HG03280 (cell line): ENCODE measurements around the gene RIPPLY1.

Source experiments
- ATAC-seq: cut with Tn5 transposase; IDR thresholded peaks from one replicate; pipeline ENCODE4 v1.9.1; 2021; ENCODE audit warnings: mild to moderate bottlenecking, moderate library complexity; ENCODE audit not compliant: unreplicated experiment

The RIPPLY1 gene

GRCh38 chrX:106903291-106903824 is at the start of gene RIPPLY1:
TSS of gene RIPPLY1 (minus strand) at chrX:106903341. CDS start at chrX:106903287, 54 bp downstream.
- ATAC-seq, result no peak

DNA sequence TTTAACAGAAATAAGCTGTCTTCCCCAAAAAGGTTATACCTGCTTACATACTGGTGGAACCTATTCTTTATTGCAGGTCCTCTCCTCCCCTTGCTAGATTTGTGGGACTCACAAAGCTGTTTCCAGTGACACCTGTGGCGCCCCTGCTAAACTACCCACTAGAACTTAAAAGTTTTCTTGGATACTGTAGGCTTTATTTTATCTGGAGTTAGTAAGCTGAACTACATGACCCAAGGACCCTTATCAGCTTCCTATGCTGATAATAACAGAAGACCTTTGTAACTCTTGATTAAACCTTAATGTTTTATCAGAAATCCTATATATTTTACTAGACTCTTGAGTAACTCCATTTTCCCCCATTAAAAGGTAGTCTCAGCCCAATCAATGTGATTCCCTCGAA is 49.4 kb upstream of the RIPPLY1 start:
- no peak for ATAC-seq

- ATAC-seq, result no peak
Observed at GRCh38 chrX:106952089-106952488, 48.9 kb upstream of the RIPPLY1 start.

DNA sequence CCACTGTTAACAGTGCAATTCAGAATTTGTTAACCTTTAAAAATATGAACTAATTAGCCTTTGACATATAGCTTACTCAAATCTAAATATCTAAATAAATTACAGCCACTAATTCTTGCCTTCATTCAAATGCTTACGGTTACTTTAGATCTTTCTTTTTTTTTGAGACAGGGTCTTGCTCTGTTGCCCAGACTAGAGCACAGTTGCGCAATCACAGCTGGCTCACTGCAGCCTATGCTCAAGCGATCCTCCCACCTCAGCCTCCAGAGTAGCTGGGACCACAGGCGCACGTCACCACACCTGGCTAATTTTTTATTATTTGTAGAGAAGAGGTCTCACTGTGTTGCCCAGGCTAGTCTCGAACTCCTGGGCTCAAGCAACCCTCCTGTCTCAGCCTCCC is 48.1 kb upstream of the RIPPLY1 start:
- ATAC-seq, result no peak

DNA sequence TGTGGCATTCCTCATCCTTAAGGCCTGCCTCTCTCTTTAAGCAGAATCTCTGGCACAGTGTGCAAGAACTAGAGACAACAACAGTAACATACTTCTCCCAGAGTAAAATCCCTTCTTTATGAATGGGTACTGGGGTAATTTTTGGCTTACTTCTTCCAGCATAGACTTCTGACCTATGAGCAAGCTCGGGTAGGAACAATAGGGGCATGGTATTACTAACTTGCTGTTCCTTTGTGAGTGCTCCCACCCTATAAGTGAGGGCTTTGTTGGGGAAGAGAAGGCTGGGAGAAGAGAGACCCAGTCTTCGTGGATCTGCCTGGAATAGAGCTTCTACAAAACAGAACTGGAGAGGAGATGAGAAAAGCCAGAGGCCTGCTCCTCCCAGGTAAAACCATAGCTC is 47.2 kb upstream of the RIPPLY1 start:
- no peak for ATAC-seq

DNA sequence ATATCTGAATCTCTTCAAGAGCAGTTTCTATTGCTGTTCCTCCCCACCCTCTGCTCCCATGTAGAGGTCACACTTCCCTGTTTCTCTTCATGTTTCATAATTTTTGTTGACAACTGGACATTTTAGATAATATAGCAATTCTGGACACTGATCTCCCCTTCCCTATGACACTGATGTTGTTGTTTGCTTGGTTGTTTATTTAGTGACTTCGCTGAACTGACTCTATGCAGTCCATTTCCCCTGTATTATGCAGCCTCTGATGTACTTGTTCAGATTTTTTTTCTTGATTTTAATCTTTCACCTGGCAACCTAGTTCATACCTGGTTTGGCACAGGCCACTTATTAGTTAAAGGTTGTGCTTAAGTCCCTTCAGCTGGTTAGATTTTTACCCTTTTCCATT is 46.2 kb upstream of the RIPPLY1 start:
- no peak for ATAC-seq

- ATAC-seq, result no peak
Observed at GRCh38 chrX:106948641-106949040, 45.5 kb upstream of the RIPPLY1 start.

GRCh38 chrX:106946464-106946863 is 43.3 kb upstream of the RIPPLY1 start:
- ATAC-seq, result no peak

DNA sequence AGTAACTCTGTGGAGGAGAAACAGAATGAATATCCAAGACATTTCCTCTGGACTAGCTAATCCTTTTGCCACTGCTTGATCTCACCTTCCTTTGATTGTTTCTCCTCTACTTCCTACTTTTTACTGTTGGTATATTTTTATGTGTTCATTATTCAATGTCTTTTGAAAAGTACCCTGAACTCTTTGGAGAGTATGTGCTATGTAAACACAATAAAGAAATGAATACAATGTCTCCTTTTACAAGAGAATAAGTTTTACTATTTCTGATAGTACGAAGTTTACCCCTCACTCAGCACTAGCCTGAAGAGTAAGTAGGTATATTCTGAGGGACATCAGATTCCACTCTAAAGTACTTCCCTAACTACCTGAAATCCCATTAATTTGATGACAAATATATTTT is 36.9 kb upstream of the RIPPLY1 start:
- ATAC-seq, result no peak

DNA sequence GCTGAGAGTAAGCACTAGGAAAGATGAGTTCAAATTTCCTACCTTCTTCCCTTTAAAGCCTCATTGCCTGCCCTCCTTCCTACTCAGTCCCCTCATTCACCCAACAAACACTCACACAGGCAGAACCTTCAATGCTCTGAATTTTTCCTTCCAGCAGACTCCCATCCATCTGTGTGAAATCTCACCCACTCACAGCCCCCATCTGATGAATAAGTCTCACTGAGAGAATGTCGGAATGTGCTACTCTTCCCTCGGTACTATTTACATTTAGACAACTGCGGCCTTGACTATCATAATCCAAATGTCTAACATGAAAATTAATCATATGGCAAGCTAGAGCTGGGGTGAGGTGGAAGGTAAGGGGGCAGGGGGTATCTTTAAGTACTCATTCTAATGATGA is 36.4 kb upstream of the RIPPLY1 start:
- ATAC-seq, result no peak

DNA sequence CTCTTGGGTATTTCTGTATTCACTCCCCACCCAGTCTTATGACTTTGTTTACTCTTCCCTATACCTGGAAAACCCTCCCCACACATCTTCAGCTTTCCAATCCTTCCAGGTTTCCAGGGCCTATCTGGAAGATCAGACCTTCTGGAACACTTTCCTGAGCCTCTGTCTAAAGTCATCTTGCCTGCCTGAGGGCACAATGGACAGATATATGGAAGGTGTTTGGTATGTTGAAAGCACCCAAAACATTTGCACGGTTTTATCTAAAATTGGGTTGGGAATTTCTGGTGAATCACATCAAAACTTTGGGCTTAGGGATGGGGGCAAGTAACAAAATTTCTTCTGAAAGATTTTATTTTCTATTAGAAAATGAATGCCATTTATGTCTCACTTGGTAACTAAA is 33.1 kb upstream of the RIPPLY1 start:
- ATAC-seq, result no peak

DNA sequence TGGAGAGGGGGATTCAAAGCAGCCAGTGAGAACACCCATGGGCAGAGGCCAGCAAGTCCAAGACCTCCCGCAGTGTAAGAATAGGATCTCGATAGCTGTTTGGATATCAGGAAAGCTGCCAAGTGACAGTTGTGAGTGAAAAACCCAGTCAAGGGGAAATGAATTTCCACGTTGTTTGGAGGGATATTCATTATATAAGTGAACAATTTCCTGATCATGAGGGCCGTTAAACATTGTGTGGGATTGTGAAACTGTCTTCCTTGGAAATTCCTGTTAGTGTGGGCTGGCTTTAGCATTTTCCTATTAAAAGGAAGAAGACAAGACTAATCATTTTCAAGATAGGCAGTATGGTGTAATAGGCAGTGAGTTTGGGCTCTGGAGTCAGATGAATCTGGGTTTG is 32.0 kb upstream of the RIPPLY1 start:
- ATAC-seq, result no peak

DNA sequence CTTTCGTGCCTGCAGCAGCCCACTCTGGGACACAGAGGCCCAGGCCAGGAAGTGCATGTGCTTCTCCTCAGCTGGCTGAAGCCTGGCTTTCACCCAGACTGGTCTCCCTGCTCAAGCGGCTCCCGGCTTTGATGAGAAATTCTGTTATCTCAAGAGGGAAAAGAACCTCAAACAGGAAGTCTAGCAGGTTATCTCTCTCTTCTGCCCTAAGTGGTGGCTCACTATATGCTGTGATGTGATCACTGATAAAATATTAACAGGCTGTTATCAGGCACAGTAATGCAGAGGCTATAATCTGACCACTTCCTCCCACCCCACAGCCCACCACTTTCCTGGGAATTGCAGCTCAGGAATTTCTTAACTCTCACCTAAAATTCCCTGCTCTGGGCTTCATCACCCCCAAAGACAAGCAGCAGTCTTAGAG is 30.4 kb upstream of the RIPPLY1 start:
- ATAC-seq, result no peak

DNA sequence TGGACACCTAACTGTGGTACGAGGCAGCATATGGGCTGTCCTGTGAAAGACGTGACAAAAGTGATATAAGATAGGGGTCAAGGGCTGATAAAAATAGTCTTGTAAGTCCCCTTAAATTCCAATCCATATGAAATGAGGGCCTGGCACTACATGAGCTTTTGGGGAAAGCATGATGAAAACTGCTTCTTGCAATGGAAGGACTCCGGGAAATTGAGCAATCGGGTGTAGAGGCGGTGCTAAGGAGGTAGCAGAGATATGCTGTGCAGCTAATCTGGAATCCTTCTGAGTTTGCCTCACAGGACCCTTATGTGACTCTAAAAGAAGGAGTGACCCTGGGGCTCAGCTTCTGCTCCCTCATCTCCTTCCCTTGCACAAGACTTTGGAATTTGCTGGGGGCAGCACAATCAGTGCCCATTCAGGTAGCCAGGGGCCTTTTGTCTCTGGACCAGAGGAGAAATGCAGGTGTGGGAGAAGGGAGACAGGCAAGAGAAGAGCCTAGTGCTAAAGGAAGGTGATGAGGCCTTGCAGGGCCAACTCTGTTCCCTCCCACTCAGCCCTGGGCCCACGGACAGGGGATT is 29.9 kb upstream of the RIPPLY1 start:
- no peak for ATAC-seq

DNA sequence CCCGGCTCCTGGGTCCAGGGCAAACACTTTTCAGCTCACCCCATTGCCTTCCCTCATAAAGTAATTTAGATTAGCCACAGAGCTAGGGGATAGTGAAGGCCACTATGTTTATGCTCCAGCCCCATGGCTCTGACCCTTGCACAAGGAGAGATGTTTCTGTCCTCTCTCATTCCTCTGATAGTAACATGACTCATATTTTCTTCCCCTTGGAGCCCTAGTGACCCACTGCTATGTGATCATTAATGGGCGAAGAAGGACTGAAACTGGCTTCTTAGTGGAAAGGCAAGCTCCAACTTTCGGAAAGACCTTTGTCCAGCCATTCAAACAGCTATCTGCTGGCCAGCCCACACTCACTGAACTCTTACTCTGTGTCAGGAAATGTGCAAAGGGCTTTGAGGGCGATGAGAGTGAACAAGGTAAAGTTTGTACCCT is 29.4 kb upstream of the RIPPLY1 start:
- no peak for ATAC-seq

- no peak for ATAC-seq
Observed at GRCh38 chrX:106931831-106932491, 28.8 kb upstream of the RIPPLY1 start.

DNA sequence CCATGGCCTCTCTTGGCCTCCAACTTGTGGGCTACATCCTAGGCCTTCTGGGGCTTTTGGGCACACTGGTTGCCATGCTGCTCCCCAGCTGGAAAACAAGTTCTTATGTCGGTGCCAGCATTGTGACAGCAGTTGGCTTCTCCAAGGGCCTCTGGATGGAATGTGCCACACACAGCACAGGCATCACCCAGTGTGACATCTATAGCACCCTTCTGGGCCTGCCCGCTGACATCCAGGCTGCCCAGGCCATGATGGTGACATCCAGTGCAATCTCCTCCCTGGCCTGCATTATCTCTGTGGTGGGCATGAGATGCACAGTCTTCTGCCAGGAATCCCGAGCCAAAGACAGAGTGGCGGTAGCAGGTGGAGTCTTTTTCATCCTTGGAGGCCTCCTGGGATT is 25.1 kb upstream of the RIPPLY1 start:
- no peak for ATAC-seq

DNA sequence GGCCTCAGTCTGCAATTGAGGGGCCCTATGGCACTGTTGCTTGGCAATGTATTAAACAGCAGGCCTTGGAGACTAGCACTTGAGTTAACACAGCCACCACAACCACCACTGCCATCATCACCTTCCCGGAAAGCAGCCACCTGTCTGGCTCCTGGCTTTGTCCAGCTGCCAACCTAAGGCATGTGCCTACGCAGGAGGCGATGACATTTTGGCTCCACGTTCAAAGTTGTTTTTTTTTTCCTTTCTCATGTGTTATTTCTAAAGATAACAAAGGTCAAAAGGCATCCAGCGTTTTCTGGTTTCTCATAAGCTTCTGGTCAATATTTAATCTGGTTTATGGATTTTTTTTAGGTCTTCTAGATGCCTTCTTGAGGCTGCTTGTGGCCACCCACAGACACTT is 24.6 kb upstream of the RIPPLY1 start:
- no peak for ATAC-seq

DNA sequence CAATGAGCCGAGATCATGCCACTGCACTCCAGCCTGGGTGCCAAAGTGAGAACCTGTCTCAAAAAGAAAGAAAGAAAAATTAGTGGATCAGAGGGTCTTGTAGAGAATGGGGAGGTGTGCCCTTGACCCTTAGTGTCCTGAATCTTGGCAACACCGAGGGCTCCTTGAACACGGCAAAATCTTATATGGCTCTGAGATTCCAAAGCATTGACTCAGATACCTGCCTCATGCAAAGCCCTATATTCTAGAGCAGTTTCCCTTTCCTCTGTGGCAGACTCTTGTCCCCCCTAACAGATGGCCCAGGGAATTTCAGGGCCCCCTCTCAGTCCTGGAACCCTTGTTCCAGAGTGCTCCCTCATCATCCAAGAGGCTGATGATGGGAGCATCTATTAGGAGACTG is 23.9 kb upstream of the RIPPLY1 start:
- ATAC-seq, result no peak

- ATAC-seq, result no peak
Observed at GRCh38 chrX:106921637-106922036, 18.5 kb upstream of the RIPPLY1 start.

GRCh38 chrX:106919932-106920452 is 16.9 kb upstream of the RIPPLY1 start, which contains the start of gene CLDN2:
TSS of gene CLDN2 (plus strand) at chrX:106920402. CDS start at chrX:106928229, 7,827 bp downstream.
- ATAC-seq, result no peak

DNA sequence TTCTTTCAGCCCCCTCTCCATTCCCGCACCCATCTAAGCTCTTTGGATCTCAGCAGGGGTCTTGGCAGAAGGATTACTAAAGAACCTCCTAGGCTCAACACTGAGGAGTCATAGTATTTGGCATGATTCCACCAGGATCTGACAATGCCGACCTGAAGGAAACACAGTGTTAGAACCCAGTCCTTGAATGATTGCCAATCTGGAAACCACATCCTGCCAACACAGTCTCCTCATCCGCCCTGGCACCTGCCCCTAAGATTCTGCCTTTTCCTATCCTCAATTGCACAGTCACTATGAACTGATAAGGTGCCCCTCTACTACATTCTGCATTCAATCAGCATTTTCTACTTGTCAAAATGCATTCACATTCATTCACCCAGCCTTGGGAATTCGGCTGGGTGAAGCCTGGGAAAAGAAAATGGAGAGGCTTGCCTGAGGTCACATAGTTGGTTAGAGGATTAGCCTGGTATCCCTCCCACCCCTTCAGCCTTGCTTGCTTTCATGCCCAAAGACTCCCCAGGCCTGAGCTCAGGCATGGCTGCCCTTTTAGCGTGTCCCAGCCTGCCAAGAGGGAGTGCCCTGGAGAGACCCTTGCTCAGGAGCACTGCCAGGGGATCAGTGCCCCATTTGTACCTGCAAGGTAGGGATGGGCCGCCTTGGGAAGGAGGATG is 14.8 kb upstream of the RIPPLY1 start:
- ATAC-seq, result no peak
